H1 (cell line): ENCODE measurements around the gene STX5.

ENCODE experiments used
- EZH2 ChIP-seq: fragments of 200-600 bp; sonication (generic); IDR thresholded peaks from 2 replicates; pipeline ENCODE4 v1.7.1; 2012; ENCODE audit warnings: low read depth, mild to moderate bottlenecking, moderate library complexity, low read length, inconsistent platforms; ENCODE audit not compliant: severe bottlenecking
- JUND ChIP-seq: IDR thresholded peaks from 2 replicates; pipeline ENCODE4 v1.6.1; 2011; ENCODE audit warnings: mild to moderate bottlenecking, improper control_type of control experiment, low read length
- POLR2A ChIP-seq, 2 experiments: IDR thresholded peaks; 1 replicate in 1 of 2; 2 replicates in 1 of 2; pipeline ENCODE4 v1.6.1; 2011; ENCODE audit warnings: low read depth in 2 of 2, low read length in 2 of 2, mild to moderate bottlenecking in 2 of 2; ENCODE audit errors: control extremely low read depth in 1 of 2
- RFX5 ChIP-seq: IDR thresholded peaks from 2 replicates; pipeline ENCODE4 v1.6.1; 2011; ENCODE audit warnings: low read depth, low read length, improper control_type of control experiment, borderline replicate concordance
- SRF ChIP-seq: IDR thresholded peaks from 2 replicates; pipeline ENCODE4 v1.6.1; 2011; ENCODE audit warnings: mild to moderate bottlenecking, low read depth, low read length, moderate library complexity
- TEAD4 ChIP-seq: IDR thresholded peaks from 2 replicates; pipeline ENCODE4 v1.6.1; 2012; ENCODE audit warnings: low read depth, low read length, inconsistent platforms, mixed read lengths
- ZNF274 ChIP-seq: IDR thresholded peaks from 2 replicates; pipeline ENCODE4 v1.7.0; 2012; ENCODE audit warnings: low read length, borderline replicate concordance; ENCODE audit errors: extremely low read depth
- TF ChIP-seq, protein P1 (sequence below), 3 experiments: IDR thresholded peaks; 1 replicate in 2 of 3; 2 replicates in 1 of 3; pipeline versions ENCODE4 v1.5.1 to v1.6.1; 2011; ENCODE audit warnings: low read length in 3 of 3, mild to moderate bottlenecking in 3 of 3, inconsistent platforms in 2 of 3, low read depth in 1 of 3, moderate library complexity in 1 of 3; ENCODE audit not compliant: insufficient read depth in 1 of 3; ENCODE audit errors: control extremely low read depth in 1 of 3

DNA sequence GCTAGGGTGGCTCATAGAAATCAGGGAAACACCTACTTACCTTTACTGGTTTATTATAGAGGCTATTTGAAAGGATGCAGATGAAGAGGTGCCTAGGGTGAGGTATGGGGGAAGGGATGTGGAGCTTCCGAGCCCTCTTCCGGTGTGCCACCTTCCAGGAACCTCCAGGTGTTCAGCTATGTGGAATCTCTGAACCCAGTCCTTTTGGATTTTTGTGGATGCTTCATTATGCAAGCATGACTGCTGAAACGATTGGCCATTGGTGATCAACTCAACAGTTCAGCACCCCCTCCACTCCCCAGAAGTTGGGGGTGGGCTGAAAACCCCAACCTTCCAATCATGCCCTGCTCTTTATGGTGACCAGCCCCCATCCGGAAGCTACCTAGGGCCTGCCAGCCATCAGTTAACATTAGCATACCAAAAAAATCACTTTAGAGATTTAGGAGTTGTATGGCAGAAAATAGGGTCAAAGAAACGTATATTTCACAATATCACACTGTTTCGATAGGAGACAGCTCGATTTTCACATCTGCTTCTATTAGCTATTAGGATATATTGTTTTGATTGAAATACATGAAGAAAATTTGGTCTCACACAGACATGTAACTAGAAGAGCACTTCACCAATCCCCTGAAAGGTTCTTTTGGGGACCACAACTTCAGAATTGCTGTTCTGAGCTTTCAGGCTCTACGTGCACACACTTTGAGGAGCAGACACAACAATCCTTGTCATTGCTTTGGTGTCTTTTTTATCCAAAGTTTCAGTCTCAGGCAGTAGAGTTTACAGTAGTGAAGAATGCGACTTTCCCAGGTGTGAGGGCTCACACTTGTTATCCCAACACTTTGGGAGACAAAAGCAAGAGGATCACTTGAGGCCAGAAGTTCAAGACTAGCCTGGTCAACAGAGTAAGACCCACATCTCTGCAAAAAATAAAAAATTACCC is 73.7 kb downstream of the STX5 start:
- no peak for TF ChIP-seq ZNF274
- TF ChIP-seq TEAD4 = no peak
- TF ChIP-seq SRF = no peak
- TF ChIP-seq, protein P1, sequence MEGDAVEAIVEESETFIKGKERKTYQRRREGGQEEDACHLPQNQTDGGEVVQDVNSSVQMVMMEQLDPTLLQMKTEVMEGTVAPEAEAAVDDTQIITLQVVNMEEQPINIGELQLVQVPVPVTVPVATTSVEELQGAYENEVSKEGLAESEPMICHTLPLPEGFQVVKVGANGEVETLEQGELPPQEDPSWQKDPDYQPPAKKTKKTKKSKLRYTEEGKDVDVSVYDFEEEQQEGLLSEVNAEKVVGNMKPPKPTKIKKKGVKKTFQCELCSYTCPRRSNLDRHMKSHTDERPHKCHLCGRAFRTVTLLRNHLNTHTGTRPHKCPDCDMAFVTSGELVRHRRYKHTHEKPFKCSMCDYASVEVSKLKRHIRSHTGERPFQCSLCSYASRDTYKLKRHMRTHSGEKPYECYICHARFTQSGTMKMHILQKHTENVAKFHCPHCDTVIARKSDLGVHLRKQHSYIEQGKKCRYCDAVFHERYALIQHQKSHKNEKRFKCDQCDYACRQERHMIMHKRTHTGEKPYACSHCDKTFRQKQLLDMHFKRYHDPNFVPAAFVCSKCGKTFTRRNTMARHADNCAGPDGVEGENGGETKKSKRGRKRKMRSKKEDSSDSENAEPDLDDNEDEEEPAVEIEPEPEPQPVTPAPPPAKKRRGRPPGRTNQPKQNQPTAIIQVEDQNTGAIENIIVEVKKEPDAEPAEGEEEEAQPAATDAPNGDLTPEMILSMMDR (IDR thresholded peaks at IDR 0.05; ENCODE audit: control extremely low read depth in 1 of 3, insufficient read depth in 1 of 3, low read depth in 1 of 3, low read length in 3 of 3) = no peak
- peak; percentile 1; the same call in 1 of the 2 replicates for TF ChIP-seq JUND
- TF ChIP-seq POLR2A (IDR thresholded peaks at IDR 0.05; ENCODE audit: control extremely low read depth in 1 of 2, low read depth in 2 of 2, low read length in 2 of 2) = peak in 1 of 2 experiments; percentile 47; a peak in 2 of 3 replicates
- TF ChIP-seq RFX5 = no peak
- TF ChIP-seq EZH2 = no peak
